GM12878 (cell line): ENCODE data around the gene KIAA1217. TPM values are rescaled to one million over a fixed set of nuclear protein-coding genes. Genes with fewer than 3 reads are reported as not detected.

ENCODE experiments used
- ATAC-seq: fragments of 200-7000 bp; cut with Tn5 transposase; 3 replicates; pipeline ENCODE4 v1.9.1; 2020; ENCODE audit warnings: mild to moderate bottlenecking, moderate library complexity
- BruUV-seq: library from RNA; stranded (reverse); fragments of 400-500 nt; replicated peaks from 2 replicates; lab custom pipeline; 2021; lab: Mats Ljungman, UMichigan
- CTCF ChIA-PET: fragments of 300-600 bp; sonication (Branson Sonifier 250); formaldehyde crosslinking; extraction: SDS; loops from one replicate; lab custom pipeline; 2021; ENCODE audit warnings: inconsistent platforms; lab: Yijun Ruan, JAX
- POLR2A ChIA-PET: fragments of 350-600 bp; formaldehyde crosslinking; extraction: SDS; loops from one replicate; lab custom pipeline; 2021; ENCODE audit warnings: inconsistent platforms; lab: Charles Lee
- RAD21 ChIA-PET: fragments of 300-600 bp; sonication (Branson Sonifier 250); formaldehyde crosslinking; loops from one replicate; lab custom pipeline; 2023; ENCODE audit warnings: antibody characterized with exemption; ENCODE audit not compliant: unreplicated experiment; lab: Charles Lee
- SMC1A ChIA-PET: fragments of 300-600 bp; sonication (Branson Sonifier 250); formaldehyde crosslinking; loops from one replicate; lab custom pipeline; 2023; ENCODE audit not compliant: unreplicated experiment, uncharacterized antibody; lab: Charles Lee
- DNase-seq: peaks from one replicate; pipeline ENCODE4 v3.0.0-alpha.2; 2011; ENCODE audit warnings: low read depth, low spot score
- FAIRE-seq: peaks from 3 replicates; lab custom pipeline; 2011; peaks lifted over from hg19 to GRCh38; lab: Jason Lieb, UNC
- H2AFZ ChIP-seq: 2 replicates; pipeline ENCODE4 v1.6.0; 2011; ENCODE audit warnings: low read depth, low read length, control low read depth; ENCODE audit not compliant: control insufficient read depth
- H3K27ac ChIP-seq: 2 replicates; pipeline ENCODE4 v1.5.1; 2011; ENCODE audit warnings: control low read depth; ENCODE audit not compliant: control insufficient read depth, insufficient read depth
- H3K27me3 ChIP-seq, 2 experiments: replicated peaks in 1 of 2; 2 replicates each; pipeline versions ENCODE4 v1.6.0 to v1.6.1; 2011; ENCODE audit warnings: low read length in 1 of 2; ENCODE audit not compliant: control insufficient read depth in 2 of 2, insufficient read depth in 2 of 2
- H3K36me3 ChIP-seq, 2 experiments: 2 replicates each; pipeline ENCODE4 v1.5.1; 2011; ENCODE audit warnings: low read length in 1 of 2; ENCODE audit not compliant: control insufficient read depth in 2 of 2, insufficient read depth in 2 of 2
- H3K4me1 ChIP-seq: 2 replicates; pipeline ENCODE4 v1.6.1; 2011; ENCODE audit warnings: mild to moderate bottlenecking, low read length, moderate library complexity, mixed read lengths; ENCODE audit not compliant: control insufficient read depth, insufficient read depth
- H3K4me2 ChIP-seq: 2 replicates; pipeline ENCODE4 v1.6.0; 2011; ENCODE audit warnings: control low read depth; ENCODE audit not compliant: control insufficient read depth, insufficient read depth
- H3K4me3 ChIP-seq: fragments of 200-600 bp; sonication (generic); 2 replicates; pipeline ENCODE4 v1.5.1; 2016
- H3K79me2 ChIP-seq: 2 replicates; pipeline ENCODE4 v1.6.0; 2011; ENCODE audit warnings: low read length; ENCODE audit not compliant: control insufficient read depth, insufficient read depth
- H3K9ac ChIP-seq: 2 replicates; pipeline ENCODE4 v1.8.0; 2011; ENCODE audit warnings: low read length, control low read depth, mixed read lengths; ENCODE audit not compliant: control insufficient read depth, insufficient read depth
- H3K9me3 ChIP-seq: replicated peaks from 3 replicates; pipeline ENCODE4 v1.5.1; 2011; ENCODE audit warnings: mild to moderate bottlenecking, low read length; ENCODE audit not compliant: control insufficient read depth, insufficient read depth
- H4K20me1 ChIP-seq: 2 replicates; pipeline ENCODE4 v1.6.0; 2011; ENCODE audit not compliant: control insufficient read depth, insufficient read depth
- BHLHE40 ChIP-seq, 2 experiments: fragments of 450-650 bp in 1 of 2; IDR thresholded peaks; 2 replicates each; pipeline ENCODE4 v1.6.1; 2011 to 2017; ENCODE audit warnings: low read depth in 2 of 2, borderline replicate concordance in 1 of 2, improper control_type of control experiment in 1 of 2, low read length in 1 of 2, mild to moderate bottlenecking in 1 of 2
- HDAC2 ChIP-seq: fragments of 200-600 bp; sonication (generic); IDR thresholded peaks from 2 replicates; pipeline ENCODE4 v1.6.1; 2017
- RELA ChIP-seq: fragments of 450-650 bp; IDR thresholded peaks from 2 replicates; pipeline ENCODE4 v1.8.0; 2014; ENCODE audit warnings: borderline replicate concordance; ENCODE audit not compliant: partially characterized antibody
- SIX5 ChIP-seq: IDR thresholded peaks from 2 replicates; pipeline ENCODE4 v1.6.1; 2011; ENCODE audit warnings: mild to moderate bottlenecking, low read depth, low read length, moderate library complexity; ENCODE audit not compliant: severe bottlenecking
- SMAD5 ChIP-seq: IDR thresholded peaks from 2 replicates; pipeline ENCODE4 v1.6.1; 2016; ENCODE audit warnings: antibody characterized with exemption, low read depth
- SUZ12 ChIP-seq: fragments of 200-600 bp; sonication (generic); IDR thresholded peaks from one replicate; pipeline ENCODE4 v1.6.1; 2018; ENCODE audit warnings: antibody characterized with exemption, mild to moderate bottlenecking; ENCODE audit not compliant: unreplicated experiment
- TAF1 ChIP-seq: IDR thresholded peaks from 2 replicates; pipeline ENCODE4 v1.6.1; 2011; ENCODE audit warnings: mild to moderate bottlenecking, low read depth, low read length, borderline replicate concordance
- TCF12 ChIP-seq: IDR thresholded peaks from 2 replicates; pipeline ENCODE4 v1.6.1; 2011; ENCODE audit warnings: low read depth, mild to moderate bottlenecking, low read length
- TCF3 ChIP-seq: IDR thresholded peaks from 2 replicates; pipeline ENCODE4 v1.6.1; 2012; ENCODE audit warnings: low read depth, mild to moderate bottlenecking, low read length, borderline replicate concordance; ENCODE audit not compliant: insufficient read depth
- ZNF217 ChIP-seq: fragments of 450-650 bp; IDR thresholded peaks from 2 replicates; pipeline ENCODE4 v1.6.1; 2017; ENCODE audit warnings: antibody characterized with exemption, mild to moderate bottlenecking
- WGBS: methylation state at CpG from one replicate; pipeline ENCODE4 v1.1.6; 2016; ENCODE audit warnings: low lambda C conversion rate; ENCODE audit not compliant: insufficient replicate concordance, insufficient coverage; ENCODE audit errors: missing lambda C conversion rate; 5-methylcytosine and 5-hydroxymethylcytosine counted together
- in situ Hi-C: fragments of 300-500 bp; cut with MboI; formaldehyde crosslinking; loops from 9 replicates; pipeline ENCODE4 v1.14.3; 2018; ENCODE audit warnings: mixed read lengths
- intact Hi-C: fragments of 100-400 bp; cut with micrococcal nuclease; formaldehyde crosslinking; loops from one replicate; pipeline ENCODE4 v1.14.2; 2022; ENCODE audit not compliant: unreplicated experiment
- polyA plus RNA-seq, 11 experiments: library from polyadenylated mRNA; depleted of rRNA in 4 of 11; unstranded in 6 of 11; stranded (reverse) in 5 of 11; fragments of >200 nt; fragmentation: Nextera tagmentation in 4 of 11; fragmentation: Illumina TruSeq in 1 of 11; extraction: Ambion mirVana in 4 of 11; extraction: Trizol in 1 of 11; gene quantifications; 1 replicate in 1 of 11; 2 replicates in 10 of 11; pipeline versions ENCODE4 v1.2.1 to v1.2.3, GENCODE V29; 2011 to 2016; ENCODE audit warnings: inconsistent platforms in 2 of 11, missing spikeins in 2 of 11, low read depth in 1 of 11
- total RNA-seq, 4 experiments: library from RNA; depleted of rRNA in 3 of 4; stranded (reverse); fragments of >200 nt in 3 of 4; fragmentation: Illumina TruSeq in 1 of 4; extraction: Trizol in 1 of 4; gene quantifications; 2 replicates each; pipeline versions ENCODE4 v1.2.1 to v1.2.3, GENCODE V29; 2013 to 2021
- TF ChIP-seq, protein P1 (sequence below): fragments of 450-650 bp; IDR thresholded peaks from 2 replicates; pipeline ENCODE4 v1.6.1; 2017; ENCODE audit warnings: mild to moderate bottlenecking, moderate library complexity
- TF ChIP-seq, protein P2 (sequence below): fragments of 450-650 bp; IDR thresholded peaks from 2 replicates; pipeline ENCODE4 v1.6.1; 2016; ENCODE audit warnings: mild to moderate bottlenecking

The KIAA1217 gene
- total and polyA plus RNA-seq, 10 of the 15 experiments (the other 5 are each of a cell fraction or from before 2014, with no cell fraction given) = 0.57 to 3.8 (median 2.1) TPM

DNA sequence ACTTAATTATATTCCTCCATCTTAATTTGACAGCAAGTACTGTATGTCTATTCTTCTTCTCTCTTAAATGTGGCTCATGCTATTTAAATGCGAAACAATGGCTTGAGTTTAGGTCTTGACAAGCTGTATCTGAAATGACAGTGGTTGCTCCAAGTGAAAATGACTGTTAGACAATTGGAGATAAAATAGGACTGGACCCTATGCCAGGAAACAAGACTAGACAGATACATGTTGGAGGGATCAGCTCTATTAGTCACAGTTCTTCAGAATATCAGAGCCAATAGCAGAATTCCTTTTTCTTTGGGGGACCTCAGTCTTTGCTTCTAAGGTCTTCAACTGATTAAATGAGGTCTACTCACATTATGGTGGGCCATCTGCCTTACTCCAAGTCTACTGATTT is 25.8 kb downstream of the KIAA1217 start:
- Histone ChIP-seq H3K4me1 (no peaks in the 10 kb centered on the region), H4K20me1 (no peaks in the 10 kb centered on the region), H3K9me3 (no peaks in the 10 kb centered on the region), H3K27me3 (no peaks in the 10 kb centered on the region), H3K79me2 (no peaks in the 10 kb centered on the region), H3K4me2 (no peak overlapping the region), H3K36me3 (no peaks in the 10 kb centered on the region), H3K27ac (no peak overlapping the region)
- no peak for DNase-seq
- intact Hi-C loops = no loop called here
- in situ Hi-C loops = no loop called here
- no peak for FAIRE-seq
- SMC1A ChIA-PET = no interaction called here
- RAD21 ChIA-PET = no interaction called here
- no peak for ATAC-seq
- 42% methylated on average over 1 of the region's 1 CpG for WGBS
- TF ChIP-seq TCF12 = no peak
- no peak for TF ChIP-seq ZNF217
- TF ChIP-seq, all 136 proteins: peak for 0
- ChIA-PET CTCF (interaction anchor here (1.0 kb wide), 1 partner anchor 390 kb away, joined by 3 read pairs; no protein-coding TSS in a partner anchor), POLR2A (no interaction called here)
- no TSS peak for BruUV-seq
- Histone ChIP-seq H3K4me3 (no peak overlapping the region), H3K9ac (no peak overlapping the region), H2AFZ (no peak overlapping the region)

DNA sequence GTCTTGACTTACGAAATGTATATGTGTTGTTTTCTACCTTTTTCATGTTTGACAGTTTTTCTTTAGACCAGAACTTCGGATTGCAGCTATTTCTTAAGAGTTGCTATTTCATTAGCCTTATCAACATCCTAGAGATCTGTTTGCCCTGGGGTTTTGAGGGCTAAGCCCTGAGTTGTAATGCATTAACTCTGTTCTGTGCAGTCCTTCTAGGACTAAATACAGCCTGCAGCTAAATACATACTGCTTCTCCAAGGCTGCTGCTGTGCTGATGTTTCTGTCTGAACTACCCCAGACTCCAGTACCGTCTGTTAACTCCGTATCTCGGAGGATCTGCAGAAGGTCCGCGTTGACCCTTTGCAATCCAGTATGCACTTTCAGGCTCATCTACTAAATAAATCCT is 26.5 kb downstream of the KIAA1217 start:
- Histone ChIP-seq H3K27ac (no peak overlapping the region), H3K27me3 (no peaks in the 10 kb centered on the region), H3K36me3 (no peaks in the 10 kb centered on the region), H3K4me1 (no peaks in the 10 kb centered on the region), H3K4me3 (no peak overlapping the region), H3K9me3 (no peaks in the 10 kb centered on the region), H2AFZ (no peak overlapping the region), H3K79me2 (no peaks in the 10 kb centered on the region), H3K9ac (no peak overlapping the region), H3K4me2 (no peak overlapping the region), H4K20me1 (no peaks in the 10 kb centered on the region)
- BruUV-seq = no TSS peak
- no peak for ATAC-seq
- no peak for DNase-seq
- ChIA-PET POLR2A (no interaction called here), SMC1A (interaction anchor here (1.8 kb wide), 1 partner anchor 14 kb away, joined by 4 read pairs; no protein-coding TSS in a partner anchor), CTCF (interaction anchor here (0.6 kb wide), 1 partner anchor 12 kb away, joined by 3 read pairs; no protein-coding TSS in a partner anchor), RAD21 (no interaction called here)
- FAIRE-seq = no peak
- in situ Hi-C loops = no loop called here
- intact Hi-C loops = no loop called here
- 62% methylated on average over 7 of the region's 7 CpGs for whole genome bisulfite sequencing
- TF ChIP-seq BHLHE40 (IDR thresholded peaks at IDR 0.05; ENCODE audit: borderline replicate concordance in 1 of 2, low read depth in 2 of 2, low read length in 1 of 2) (no peak), SIX5 (no peak), RELA (no peak), SUZ12 (no peak), HDAC2 (no peak), SMAD5 (no peak), TAF1 (no peak), TCF3 (no peak)
- TF ChIP-seq, protein P1, sequence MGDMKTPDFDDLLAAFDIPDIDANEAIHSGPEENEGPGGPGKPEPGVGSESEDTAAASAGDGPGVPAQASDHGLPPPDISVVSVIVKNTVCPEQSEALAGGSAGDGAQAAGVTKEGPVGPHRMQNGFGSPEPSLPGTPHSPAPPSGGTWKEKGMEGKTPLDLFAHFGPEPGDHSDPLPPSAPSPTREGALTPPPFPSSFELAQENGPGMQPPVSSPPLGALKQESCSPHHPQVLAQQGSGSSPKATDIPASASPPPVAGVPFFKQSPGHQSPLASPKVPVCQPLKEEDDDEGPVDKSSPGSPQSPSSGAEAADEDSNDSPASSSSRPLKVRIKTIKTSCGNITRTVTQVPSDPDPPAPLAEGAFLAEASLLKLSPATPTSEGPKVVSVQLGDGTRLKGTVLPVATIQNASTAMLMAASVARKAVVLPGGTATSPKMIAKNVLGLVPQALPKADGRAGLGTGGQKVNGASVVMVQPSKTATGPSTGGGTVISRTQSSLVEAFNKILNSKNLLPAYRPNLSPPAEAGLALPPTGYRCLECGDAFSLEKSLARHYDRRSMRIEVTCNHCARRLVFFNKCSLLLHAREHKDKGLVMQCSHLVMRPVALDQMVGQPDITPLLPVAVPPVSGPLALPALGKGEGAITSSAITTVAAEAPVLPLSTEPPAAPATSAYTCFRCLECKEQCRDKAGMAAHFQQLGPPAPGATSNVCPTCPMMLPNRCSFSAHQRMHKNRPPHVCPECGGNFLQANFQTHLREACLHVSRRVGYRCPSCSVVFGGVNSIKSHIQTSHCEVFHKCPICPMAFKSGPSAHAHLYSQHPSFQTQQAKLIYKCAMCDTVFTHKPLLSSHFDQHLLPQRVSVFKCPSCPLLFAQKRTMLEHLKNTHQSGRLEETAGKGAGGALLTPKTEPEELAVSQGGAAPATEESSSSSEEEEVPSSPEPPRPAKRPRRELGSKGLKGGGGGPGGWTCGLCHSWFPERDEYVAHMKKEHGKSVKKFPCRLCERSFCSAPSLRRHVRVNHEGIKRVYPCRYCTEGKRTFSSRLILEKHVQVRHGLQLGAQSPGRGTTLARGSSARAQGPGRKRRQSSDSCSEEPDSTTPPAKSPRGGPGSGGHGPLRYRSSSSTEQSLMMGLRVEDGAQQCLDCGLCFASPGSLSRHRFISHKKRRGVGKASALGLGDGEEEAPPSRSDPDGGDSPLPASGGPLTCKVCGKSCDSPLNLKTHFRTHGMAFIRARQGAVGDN = no peak
- TF ChIP-seq, protein P2, sequence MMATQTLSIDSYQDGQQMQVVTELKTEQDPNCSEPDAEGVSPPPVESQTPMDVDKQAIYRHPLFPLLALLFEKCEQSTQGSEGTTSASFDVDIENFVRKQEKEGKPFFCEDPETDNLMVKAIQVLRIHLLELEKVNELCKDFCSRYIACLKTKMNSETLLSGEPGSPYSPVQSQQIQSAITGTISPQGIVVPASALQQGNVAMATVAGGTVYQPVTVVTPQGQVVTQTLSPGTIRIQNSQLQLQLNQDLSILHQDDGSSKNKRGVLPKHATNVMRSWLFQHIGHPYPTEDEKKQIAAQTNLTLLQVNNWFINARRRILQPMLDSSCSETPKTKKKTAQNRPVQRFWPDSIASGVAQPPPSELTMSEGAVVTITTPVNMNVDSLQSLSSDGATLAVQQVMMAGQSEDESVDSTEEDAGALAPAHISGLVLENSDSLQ = no peak
